H1 (cell line): ENCODE measurements around the gene KRTAP10-8. TPM values are rescaled to one million over a fixed set of nuclear protein-coding genes. Genes with fewer than 3 reads are reported as not detected.

ENCODE experiments used
- CTCF ChIA-PET: fragments of 300-600 bp; sonication (Branson Sonifier 250); formaldehyde crosslinking; loops from one replicate; lab custom pipeline; 2021; ENCODE audit not compliant: partially characterized antibody; lab: Charles Lee
- POLR2A ChIA-PET: fragments of 300-600 bp; sonication (Branson Sonifier 250); formaldehyde crosslinking; loops from one replicate; lab custom pipeline; 2021; ENCODE audit warnings: inconsistent platforms; ENCODE audit not compliant: partially characterized antibody; lab: Charles Lee
- DNase-seq, 2 experiments: peaks; one replicate each; pipeline versions ENCODE4 v3.0.0 to v3.0.0-alpha.2; 2010 to 2022; ENCODE audit warnings: low spot score in 2 of 2, low read depth in 1 of 2, mixed read lengths in 1 of 2
- FAIRE-seq: peaks from 2 replicates; lab custom pipeline; 2011; peaks lifted over from hg19 to GRCh38; lab: Jason Lieb, UNC
- H2AFZ ChIP-seq: 2 replicates; pipeline ENCODE4 v1.8.1; 2012; ENCODE audit warnings: low read length, inconsistent platforms
- H2AK5ac ChIP-seq: 2 replicates; pipeline ENCODE4 v1.6.1; 2013; ENCODE audit warnings: low read depth, low read length
- H2BK120ac ChIP-seq: replicated peaks from 2 replicates; pipeline ENCODE3; 2013; ENCODE audit warnings: low read depth, low read length, inconsistent platforms
- H2BK12ac ChIP-seq: 2 replicates; pipeline ENCODE4 v1.6.1; 2013; ENCODE audit warnings: low read depth, low read length
- H2BK15ac ChIP-seq: 2 replicates; pipeline ENCODE4 v1.6.1; 2013; ENCODE audit warnings: low read length
- H2BK20ac ChIP-seq: 2 replicates; pipeline ENCODE4 v1.6.1; 2013; ENCODE audit warnings: low read length
- H2BK5ac ChIP-seq: 2 replicates; pipeline ENCODE4 v1.6.1; 2013; ENCODE audit warnings: low read depth, low read length
- H3K14ac ChIP-seq: 2 replicates; pipeline ENCODE4 v1.6.1; 2013; ENCODE audit warnings: inconsistent platforms; ENCODE audit not compliant: insufficient read length
- H3K18ac ChIP-seq: 2 replicates; pipeline ENCODE4 v1.6.1; 2013; ENCODE audit warnings: low read length; ENCODE audit errors: extremely low read depth
- H3K23ac ChIP-seq: 2 replicates; pipeline ENCODE4 v1.6.1; 2013; ENCODE audit warnings: inconsistent platforms; ENCODE audit not compliant: insufficient read length
- H3K23me2 ChIP-seq: 2 replicates; pipeline ENCODE4 v1.6.1; 2013; ENCODE audit warnings: low read depth, low read length
- H3K27ac ChIP-seq: 2 replicates; pipeline ENCODE4 v1.6.1; 2011; ENCODE audit warnings: low read depth, low read length, inconsistent platforms
- H3K27me3 ChIP-seq, 4 experiments: replicated peaks in 1 of 4; 1 replicate in 1 of 4; 2 replicates in 3 of 4; pipeline versions ENCODE4 v1.6.1 to v1.8.1; 2011 to 2013; ENCODE audit warnings: low read length in 3 of 4, mild to moderate bottlenecking in 3 of 4, inconsistent platforms in 2 of 4, mixed read lengths in 2 of 4, moderate library complexity in 1 of 4; ENCODE audit not compliant: control insufficient read depth in 3 of 4, insufficient read depth in 3 of 4; ENCODE audit errors: extremely low read depth in 1 of 4
- H3K36me3 ChIP-seq, 4 experiments: 2 replicates each; pipeline versions ENCODE4 v1.6.1 to v1.8.1; 2011 to 2013; ENCODE audit warnings: mild to moderate bottlenecking in 4 of 4, low read length in 3 of 4, moderate library complexity in 2 of 4, control low read depth in 1 of 4, inconsistent platforms in 1 of 4; ENCODE audit not compliant: insufficient read depth in 4 of 4, control insufficient read depth in 2 of 4
- H3K4ac ChIP-seq: replicated peaks from 2 replicates; pipeline ENCODE3; 2013; ENCODE audit warnings: low read length, low read depth, mixed read lengths, inconsistent platforms; ENCODE audit not compliant: insufficient read length
- H3K4me1 ChIP-seq, 4 experiments: replicated peaks in 1 of 4; 1 replicate in 1 of 4; 2 replicates in 3 of 4; pipeline versions ENCODE4 v1.6.1 to v1.8.1; 2011 to 2013; ENCODE audit warnings: low read length in 3 of 4, inconsistent platforms in 2 of 4, mixed read lengths in 1 of 4; ENCODE audit not compliant: insufficient read depth in 4 of 4, control insufficient read depth in 3 of 4
- H3K4me2 ChIP-seq, 2 experiments: 2 replicates each; pipeline versions ENCODE4 v1.6.1 to v1.8.1; 2011 to 2013; ENCODE audit warnings: low read depth in 2 of 2, low read length in 2 of 2, control low read depth in 1 of 2, inconsistent platforms in 1 of 2, mild to moderate bottlenecking in 1 of 2; ENCODE audit not compliant: insufficient read depth in 1 of 2
- H3K4me3 ChIP-seq, 4 experiments: fragments of 200-600, 300-600 bp in 1 of 4; sonication (generic), shearing (Covaris generic), sonication (Bioruptor Twin) in 1 of 4; 2 replicates each; pipeline versions ENCODE4 v1.5.1 to v1.8.1; 2011 to 2016; ENCODE audit warnings: low read length in 4 of 4, low read depth in 3 of 4, control low read depth in 2 of 4, inconsistent platforms in 2 of 4, mild to moderate bottlenecking in 2 of 4, mixed read lengths in 1 of 4, moderate library complexity in 1 of 4; ENCODE audit not compliant: insufficient read depth in 2 of 4; ENCODE audit errors: extremely low read depth in 1 of 4
- H3K56ac ChIP-seq: replicated peaks from 2 replicates; pipeline ENCODE3; 2013; ENCODE audit warnings: low read depth, mild to moderate bottlenecking, mixed read lengths, low read length, inconsistent platforms; ENCODE audit not compliant: insufficient read length
- H3K79me1 ChIP-seq: 2 replicates; pipeline ENCODE4 v1.6.1; 2013; ENCODE audit warnings: low read depth, low read length, control low read depth
- H3K79me2 ChIP-seq, 2 experiments: 2 replicates each; pipeline versions ENCODE4 v1.6.1 to v1.8.1; 2012 to 2013; ENCODE audit warnings: low read length in 2 of 2, mild to moderate bottlenecking in 2 of 2, inconsistent platforms in 1 of 2; ENCODE audit not compliant: insufficient read depth in 2 of 2, control insufficient read depth in 1 of 2
- H3K9ac ChIP-seq, 4 experiments: replicated peaks in 1 of 4; 1 replicate in 1 of 4; 2 replicates in 3 of 4; pipeline versions ENCODE4 v1.6.1 to v1.8.1; 2011 to 2013; ENCODE audit warnings: low read depth in 3 of 4, low read length in 3 of 4, control low read depth in 2 of 4, mild to moderate bottlenecking in 2 of 4, moderate library complexity in 2 of 4, inconsistent platforms in 1 of 4; ENCODE audit errors: extremely low read depth in 1 of 4
- H3K9me3 ChIP-seq, 2 experiments: 2 replicates each; pipeline versions ENCODE4 v1.6.1 to v1.8.1; 2012 to 2013; ENCODE audit warnings: mild to moderate bottlenecking in 2 of 2, moderate library complexity in 2 of 2, control low read depth in 1 of 2, inconsistent platforms in 1 of 2, low read depth in 1 of 2, low read length in 1 of 2, mixed read lengths in 1 of 2; ENCODE audit not compliant: insufficient read depth in 2 of 2
- H4K20me1 ChIP-seq, 2 experiments: replicated peaks in 1 of 2; 2 replicates each; pipeline versions ENCODE3 to v1.8.1; 2011 to 2013; ENCODE audit warnings: inconsistent platforms in 2 of 2, low read length in 2 of 2, mild to moderate bottlenecking in 1 of 2; ENCODE audit not compliant: insufficient read depth in 2 of 2, control insufficient read depth in 1 of 2
- H4K5ac ChIP-seq: 2 replicates; pipeline ENCODE4 v1.6.1; 2013; ENCODE audit warnings: low read length, low read depth, mixed read lengths, inconsistent platforms; ENCODE audit not compliant: insufficient read length
- H4K8ac ChIP-seq: 2 replicates; pipeline ENCODE4 v1.8.0; 2013; ENCODE audit warnings: mild to moderate bottlenecking, moderate library complexity, low read length, inconsistent platforms; ENCODE audit not compliant: insufficient read depth; ENCODE audit errors: extremely low read depth
- H4K91ac ChIP-seq: replicated peaks from 2 replicates; pipeline ENCODE3; 2013; ENCODE audit warnings: low read length, mixed read lengths, inconsistent platforms; ENCODE audit not compliant: insufficient read length
- ATF3 ChIP-seq: IDR thresholded peaks from 2 replicates; pipeline ENCODE4 v1.6.1; 2011; ENCODE audit warnings: low read depth, mild to moderate bottlenecking, low read length; ENCODE audit not compliant: insufficient read depth
- CHD2 ChIP-seq: IDR thresholded peaks from 2 replicates; pipeline ENCODE4 v1.6.1; 2012; ENCODE audit warnings: low read length, improper control_type of control experiment
- EGR1 ChIP-seq: IDR thresholded peaks from 2 replicates; pipeline ENCODE4 v1.6.1; 2011; ENCODE audit warnings: low read depth, low read length, borderline replicate concordance
- EZH2 ChIP-seq: fragments of 200-600 bp; sonication (generic); IDR thresholded peaks from 2 replicates; pipeline ENCODE4 v1.7.1; 2012; ENCODE audit warnings: low read depth, mild to moderate bottlenecking, moderate library complexity, low read length, inconsistent platforms; ENCODE audit not compliant: severe bottlenecking
- HDAC2 ChIP-seq, 2 experiments: fragments of 300-600 bp in 1 of 2; sonication (generic) in 1 of 2; IDR thresholded peaks; 2 replicates each; pipeline ENCODE4 v1.6.1; 2011 to 2012; ENCODE audit warnings: low read depth in 2 of 2, low read length in 2 of 2, mild to moderate bottlenecking in 2 of 2, moderate library complexity in 2 of 2, borderline replicate concordance in 1 of 2, inconsistent platforms in 1 of 2
- RNF2 ChIP-seq: fragments of 200-900, 300-1000 bp; sonication (generic); IDR thresholded peaks from 2 replicates; pipeline ENCODE4 v1.7.1; 2016; ENCODE audit warnings: borderline replicate concordance, low read depth, mild to moderate bottlenecking, antibody characterized with exemption, low read length; ENCODE audit not compliant: poor library complexity, severe bottlenecking; ENCODE audit errors: missing control alignments
- SIN3A ChIP-seq, 2 experiments: IDR thresholded peaks in 1 of 2; conservative IDR thresholded peaks in 1 of 2; 2 replicates each; pipeline ENCODE4 v1.6.1; 2011 to 2012; ENCODE audit warnings: low read length in 2 of 2, improper control_type of control experiment in 1 of 2, low read depth in 1 of 2, mild to moderate bottlenecking in 1 of 2
- SP1 ChIP-seq: IDR thresholded peaks from 2 replicates; pipeline ENCODE4 v1.6.1; 2011; ENCODE audit warnings: low read depth, low read length
- SP2 ChIP-seq: IDR thresholded peaks from 2 replicates; pipeline ENCODE4 v1.6.1; 2012; ENCODE audit warnings: mild to moderate bottlenecking, low read length, inconsistent platforms
- WGBS, 2 experiments: shearing (Covaris generic) in 1 of 2; methylation state at CpG; one replicate each; pipeline versions ENCODE4 v1.1.6 to v1.1.7; 2013 to 2015; ENCODE audit warnings: low lambda C conversion rate in 2 of 2, mixed read lengths in 2 of 2, inconsistent platforms in 1 of 2, low coverage in 1 of 2, missing lambda C conversion rate in 1 of 2; ENCODE audit not compliant: insufficient replicate concordance in 2 of 2, insufficient coverage in 1 of 2, insufficient read length in 1 of 2; ENCODE audit errors: extremely low coverage in 1 of 2, missing lambda C conversion rate in 1 of 2; 5-methylcytosine and 5-hydroxymethylcytosine counted together
- polyA plus RNA-seq, 7 experiments: library from polyadenylated mRNA; depleted of rRNA in 3 of 7; stranded (reverse) in 5 of 7; unstranded in 2 of 7; fragments of >200 nt in 5 of 7; fragments of 200-250 nt in 2 of 7; gene quantifications; 1 replicate in 5 of 7; 2 replicates in 1 of 7; 4 replicates in 1 of 7; pipeline versions ENCODE4 v1.2.1 to v1.2.3, GENCODE V29; 2011 to 2013; ENCODE audit warnings: missing spikeins in 2 of 7, mixed read lengths in 2 of 7
- total RNA-seq: library from RNA; stranded (reverse); fragmentation: NEBNext Ultra II Directional; extraction: Animal tissue kit (Norgen Biotek cat#: 25700); gene quantifications from 2 replicates; pipeline ENCODE4 v1.2.1, GENCODE V29; 2021
- TF ChIP-seq, protein P1 (sequence below): IDR thresholded peaks from 2 replicates; pipeline ENCODE4 v1.6.1; 2012; ENCODE audit warnings: inconsistent platforms

The KRTAP10-8 gene
- total and polyA plus RNA-seq, 2 of the 8 experiments (the other 6 are each of a cell fraction or from before 2014, with no cell fraction given), result not detected

GRCh38 chr21:44568667-44569556, 43.0 kb upstream of the KRTAP10-8 start:
- no peak overlapping the region for H3K18ac ChIP-seq
- no peak overlapping the region for H3K4me2 ChIP-seq
- no peak overlapping the region for H2BK120ac ChIP-seq
- H3K27ac ChIP-seq, result no peak overlapping the region
- H3K14ac ChIP-seq, result no peak overlapping the region
- no peaks in the 10 kb centered on the region for H4K20me1 ChIP-seq
- no peaks in the 10 kb centered on the region for H3K79me1 ChIP-seq
- peaks cover 0 to 3% (median 0%) of the 10 kb centered on the region in 4 experiments; a peak in 1 of 7 replicates for H3K4me1 ChIP-seq
- no peak overlapping the region for H2AFZ ChIP-seq
- POLR2A ChIA-PET, result no interaction called here
- CTCF ChIA-PET, result interaction anchor here (0.7 to 1.6 kb wide), 4 partner anchors 11 to 40 kb away, joined by 3 to 5 read pairs (median 3); partner anchors contain the start of genes KRTAP10-3 and KRTAP10-5
- WGBS, 2 experiments, result 83% methylated on average over 25 of the region's 27 CpGs; no CpG with 5 or more reads in 1 of the 2 experiments
- no peak overlapping the region for H3K4ac ChIP-seq
- no peak overlapping the region for H3K56ac ChIP-seq
- no peak overlapping the region for H4K91ac ChIP-seq
- H2AK5ac ChIP-seq, result no peak overlapping the region
- H4K5ac ChIP-seq, result no peak overlapping the region
- no peaks in the 10 kb centered on the region; the same call in 1 of the 2 replicates for H3K23me2 ChIP-seq
- H2BK12ac ChIP-seq, result peak overlapping the region; percentile 55; the same call in 1 of the 2 replicates
- H3K36me3 ChIP-seq, result no peaks in the 10 kb centered on the region
- H3K4me3 ChIP-seq, result no peak overlapping the region
- H3K23ac ChIP-seq, result no peak overlapping the region
- DNase-seq, result no peak
- H3K27me3 ChIP-seq, result no peaks in the 10 kb centered on the region
- no peak overlapping the region for H2BK20ac ChIP-seq
- H3K9ac ChIP-seq, result no peak overlapping the region
- H2BK15ac ChIP-seq, result no peak overlapping the region
- no peak overlapping the region; the same call in 1 of the 2 replicates for H4K8ac ChIP-seq
- H2BK5ac ChIP-seq, result no peak overlapping the region
- peaks cover 7 to 13% of the 10 kb centered on the region in 2 experiments; a peak in 3 of 4 replicates for H3K9me3 ChIP-seq
- no peak for FAIRE-seq
- no peaks in the 10 kb centered on the region for H3K79me2 ChIP-seq
- TF ChIP-seq EGR1 (no peak), RNF2 (no peak), EZH2 (no peak), SP2 (no peak), SIN3A (conservative IDR thresholded peaks at IDR 0.05 in 1 of 2, IDR thresholded peaks at IDR 0.05 in 1 of 2; ENCODE audit: low read depth in 1 of 2, low read length in 2 of 2) (no peak), CHD2 (no peak), HDAC2 (IDR thresholded peaks at IDR 0.05; ENCODE audit: borderline replicate concordance in 1 of 2, low read depth in 2 of 2, low read length in 2 of 2) (no peak), ATF3 (no peak), SP1 (no peak)
- TF ChIP-seq, protein P1, sequence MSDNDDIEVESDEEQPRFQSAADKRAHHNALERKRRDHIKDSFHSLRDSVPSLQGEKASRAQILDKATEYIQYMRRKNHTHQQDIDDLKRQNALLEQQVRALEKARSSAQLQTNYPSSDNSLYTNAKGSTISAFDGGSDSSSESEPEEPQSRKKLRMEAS, result no peak
